Measurements from ENCODE around the gene DPP6.

DNA sequence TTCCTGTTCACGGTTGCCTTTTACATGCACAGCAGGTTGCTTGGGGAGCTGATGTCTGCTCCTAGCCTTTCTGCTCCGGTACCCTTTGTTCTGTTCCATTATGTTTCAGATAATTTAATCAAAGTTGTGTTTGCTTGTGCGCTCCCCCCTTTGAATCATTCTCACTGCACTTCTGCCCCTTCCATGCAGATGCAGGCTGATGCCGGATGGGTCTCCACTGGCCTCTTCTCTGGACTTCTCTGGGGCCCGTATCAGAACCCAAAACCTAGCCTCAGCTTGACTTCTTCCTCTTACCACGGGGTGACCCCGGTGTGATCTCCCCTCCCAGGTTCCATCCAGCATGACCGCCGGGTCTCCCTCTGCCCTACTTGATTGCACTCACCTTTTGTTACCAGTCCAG, 272.0 kb downstream of the DPP6 start:
- TF ChIP-seq, protein P1, sequence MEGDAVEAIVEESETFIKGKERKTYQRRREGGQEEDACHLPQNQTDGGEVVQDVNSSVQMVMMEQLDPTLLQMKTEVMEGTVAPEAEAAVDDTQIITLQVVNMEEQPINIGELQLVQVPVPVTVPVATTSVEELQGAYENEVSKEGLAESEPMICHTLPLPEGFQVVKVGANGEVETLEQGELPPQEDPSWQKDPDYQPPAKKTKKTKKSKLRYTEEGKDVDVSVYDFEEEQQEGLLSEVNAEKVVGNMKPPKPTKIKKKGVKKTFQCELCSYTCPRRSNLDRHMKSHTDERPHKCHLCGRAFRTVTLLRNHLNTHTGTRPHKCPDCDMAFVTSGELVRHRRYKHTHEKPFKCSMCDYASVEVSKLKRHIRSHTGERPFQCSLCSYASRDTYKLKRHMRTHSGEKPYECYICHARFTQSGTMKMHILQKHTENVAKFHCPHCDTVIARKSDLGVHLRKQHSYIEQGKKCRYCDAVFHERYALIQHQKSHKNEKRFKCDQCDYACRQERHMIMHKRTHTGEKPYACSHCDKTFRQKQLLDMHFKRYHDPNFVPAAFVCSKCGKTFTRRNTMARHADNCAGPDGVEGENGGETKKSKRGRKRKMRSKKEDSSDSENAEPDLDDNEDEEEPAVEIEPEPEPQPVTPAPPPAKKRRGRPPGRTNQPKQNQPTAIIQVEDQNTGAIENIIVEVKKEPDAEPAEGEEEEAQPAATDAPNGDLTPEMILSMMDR (conservative IDR thresholded peaks at IDR 0.05; ENCODE audit: low read length): no peak
- no peak for TF ChIP-seq EZH2phosphoT487 (IDR thresholded peaks at IDR 0.05; ENCODE audit: borderline replicate concordance, low read depth, low read length)
